Right ventricle myocardium superior (tissue), 1 donor: ENCODE results near the gene FSIP2. TPM values are rescaled to one million over a fixed set of nuclear protein-coding genes. Genes with fewer than 3 reads are reported as not detected.

Experiments
- ATAC-seq: fragments of 200-7000 bp; cut with Tn5 transposase; one replicate; pipeline ENCODE4 v1.9.1; 2020; ENCODE audit warnings: mild to moderate bottlenecking; ENCODE audit not compliant: poor library complexity
- DNase-seq: peaks from one replicate; pipeline ENCODE4 v3.0.0-alpha.2; 2020
- intact Hi-C: fragments of 100-400 bp; cut with DNase I; formaldehyde crosslinking; loops from one replicate; pipeline ENCODE4 v1.11.2; 2022
- long read RNA-seq: library from polyadenylated mRNA; unstranded; transcript quantifications from one replicate; pipeline ENCODE4 v2.0.0, GENCODE V29; 2021
- total RNA-seq: library from RNA; stranded (reverse); fragmentation: NEBNext Ultra II Directional; extraction: Animal tissue kit (Norgen Biotek cat#: 25700); gene quantifications from one replicate; pipeline ENCODE4 v1.2.1, GENCODE V29; 2021
- donor health status: DM: no; HTN: yes; CAD: no; lungs with severe emphysema.

The FSIP2 gene
- total RNA-seq = 0.13 TPM
- long read RNA-seq, partial matches to known transcripts = 0 of 1 reads
- long read RNA-seq, other reads (novel, unspliced or antisense) = 1 of 1 reads

DNA sequence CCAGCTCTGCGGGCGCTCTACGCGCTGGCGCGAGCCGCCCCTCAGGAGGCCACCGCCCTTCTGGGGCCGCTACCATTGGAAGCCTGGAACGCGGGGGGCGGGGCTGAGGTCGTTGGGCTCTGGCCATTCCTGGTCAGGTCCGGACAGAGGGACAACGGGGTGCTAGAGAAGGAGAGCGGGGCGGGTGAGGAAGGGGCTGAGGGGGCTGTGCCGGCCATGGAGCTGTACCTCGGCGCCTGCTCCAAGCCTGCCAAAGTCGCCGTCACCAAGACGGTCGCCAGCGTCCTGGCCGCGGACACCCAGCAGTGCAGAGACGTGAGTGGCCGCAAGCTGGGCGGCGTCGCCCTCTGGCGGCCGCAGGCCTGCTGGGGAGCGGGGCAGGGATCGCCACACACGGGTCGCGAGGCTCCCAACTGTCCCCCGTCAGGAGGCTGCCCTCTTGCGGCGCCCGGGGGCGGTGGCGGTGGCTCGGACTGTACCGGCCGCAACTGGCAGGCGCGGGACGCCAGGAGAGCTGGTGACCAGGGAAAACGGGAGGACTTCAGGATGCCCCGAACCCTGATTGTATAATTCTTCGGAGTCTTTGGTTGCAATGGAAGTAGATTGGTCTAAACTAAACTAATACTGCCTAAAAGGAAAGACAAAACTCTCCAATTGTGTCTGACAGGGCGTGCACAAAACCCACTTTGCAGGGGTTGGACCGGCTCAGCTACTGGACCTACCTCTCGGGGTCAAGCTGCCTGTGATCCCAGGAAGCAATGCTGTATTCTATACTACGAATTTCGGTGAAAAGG is at the start of gene FSIP2:
Gene FSIP2, plus strand, starts transcription at position 126 of the 794 bp plus-strand sequence. Its CDS starts 91 bp downstream, at position 217.
- intact Hi-C loops = no loop called here
- DNase-seq (peak; percentile 74), ATAC-seq (peak; percentile 97)

GRCh38 chr2:185689906-185690539 is 48.6 kb upstream of the FSIP2 start:
- DNase-seq (no peak), ATAC-seq (no peak)
- intact Hi-C loops = no loop called here

- intact Hi-C loops = no loop called here
- ATAC-seq (no peak), DNase-seq (no peak)
These were observed 42.8 kb upstream of the FSIP2 start for GRCh38 chr2:185695711-185696235.

DNA sequence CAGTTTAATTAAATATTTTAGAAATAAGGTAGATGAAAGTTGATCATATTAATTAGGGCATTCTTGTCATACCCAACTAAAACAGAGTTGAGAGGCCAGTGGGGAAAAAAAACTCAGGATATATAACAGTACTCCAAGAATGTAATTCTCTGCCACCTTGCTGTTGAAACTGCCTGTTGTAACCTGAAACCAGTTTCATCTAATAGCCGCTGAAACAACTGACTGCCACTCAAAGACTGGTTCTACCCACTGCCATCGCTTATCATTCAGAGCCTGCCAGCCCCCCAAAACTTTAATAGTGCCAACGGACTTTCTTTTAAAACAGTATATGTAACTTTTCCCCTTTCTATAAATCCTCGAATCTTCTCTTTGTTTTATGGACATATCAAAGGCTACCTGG is 37.7 kb upstream of the FSIP2 start:
- DNase-seq (no peak), ATAC-seq (no peak)
- intact Hi-C loops = no loop called here

GRCh38 chr2:185734658-185735057 is 3.9 kb upstream of the FSIP2 start:
- intact Hi-C loops = no loop called here
- DNase-seq = no peak
- no peak for ATAC-seq

DNA sequence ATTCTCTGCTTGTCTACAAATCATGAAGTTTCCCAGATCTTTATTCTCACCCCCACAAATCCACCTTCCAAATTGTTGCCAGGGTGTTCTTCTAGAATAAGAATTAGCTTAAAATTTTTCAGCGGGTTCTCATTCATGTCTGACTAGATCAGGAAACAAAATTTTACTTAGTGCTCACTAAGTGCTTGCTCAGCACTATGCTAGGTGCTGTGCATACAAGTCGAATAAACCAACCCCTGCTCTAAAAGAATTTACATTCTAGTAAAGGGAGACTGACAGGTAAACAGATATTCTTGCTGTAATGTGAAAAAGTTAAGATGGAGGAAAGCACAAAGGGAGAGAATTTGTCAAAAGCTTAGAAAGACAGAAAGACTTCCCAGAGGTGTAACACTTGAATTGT is 2.4 kb upstream of the FSIP2 start:
- intact Hi-C loops = no loop called here
- no peak for ATAC-seq
- no peak for DNase-seq

DNA sequence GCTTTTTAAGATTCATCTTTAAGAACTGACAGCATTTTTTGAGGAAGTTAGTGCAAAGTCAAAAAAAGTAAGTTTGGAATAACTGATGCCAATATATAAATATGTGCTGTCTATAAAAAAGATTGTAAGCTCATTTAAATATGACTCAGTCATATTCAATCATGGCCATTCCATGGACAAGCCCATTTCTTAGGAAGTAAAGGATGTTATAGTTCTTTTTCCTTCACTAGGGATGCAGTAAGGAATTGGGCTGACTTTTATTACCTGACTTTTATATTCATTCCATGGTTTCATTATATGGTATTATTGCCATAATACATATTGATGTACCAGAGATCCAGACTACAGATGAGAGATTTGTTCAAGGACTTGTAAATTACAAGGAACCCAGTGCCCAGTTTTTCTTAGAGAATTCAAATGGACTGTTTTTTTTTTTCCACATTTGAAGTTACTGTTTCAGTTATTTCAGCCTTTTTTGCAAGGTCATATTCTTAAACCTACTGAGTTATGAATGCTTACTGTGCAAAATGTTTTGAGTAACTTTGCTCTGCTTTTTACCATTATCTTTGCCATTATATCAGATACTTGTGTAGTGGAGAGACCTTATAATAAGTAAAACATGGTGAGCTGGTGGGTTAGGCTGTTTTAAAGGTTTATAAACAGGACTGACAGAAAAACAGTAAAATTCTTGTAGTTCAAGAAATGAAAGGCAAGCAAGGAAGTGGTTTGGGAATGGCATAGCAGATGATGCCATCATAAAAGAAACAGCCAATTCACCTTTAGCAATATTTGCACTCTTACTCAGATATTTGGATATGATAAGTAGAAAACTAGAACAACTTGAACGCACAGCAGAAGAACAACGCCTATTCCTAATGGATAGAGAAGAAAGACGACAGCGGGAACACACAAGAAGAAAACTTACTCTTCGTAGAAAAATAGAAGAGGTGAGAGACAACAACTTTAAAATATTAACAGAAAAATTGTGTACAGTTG is 7.6 kb downstream of the FSIP2 start:
- ATAC-seq = no peak
- DNase-seq = no peak

GRCh38 chr2:185757356-185757755 is 18.8 kb downstream of the FSIP2 start:
- DNase-seq = no peak
- ATAC-seq = no peak
- intact Hi-C loops = no loop called here

More for the DNA sequence above, 7.6 kb downstream of the FSIP2 start:
- intact Hi-C loops = no loop called here

GRCh38 chr2:185771396-185771795 is 32.8 kb downstream of the FSIP2 start:
- intact Hi-C loops = no loop called here
- no peak for DNase-seq
- no peak for ATAC-seq

- ATAC-seq (no peak), DNase-seq (no peak)
- intact Hi-C loops = no loop called here
These were observed 42.3 kb downstream of the FSIP2 start for GRCh38 chr2:185780890-185781289.

DNA sequence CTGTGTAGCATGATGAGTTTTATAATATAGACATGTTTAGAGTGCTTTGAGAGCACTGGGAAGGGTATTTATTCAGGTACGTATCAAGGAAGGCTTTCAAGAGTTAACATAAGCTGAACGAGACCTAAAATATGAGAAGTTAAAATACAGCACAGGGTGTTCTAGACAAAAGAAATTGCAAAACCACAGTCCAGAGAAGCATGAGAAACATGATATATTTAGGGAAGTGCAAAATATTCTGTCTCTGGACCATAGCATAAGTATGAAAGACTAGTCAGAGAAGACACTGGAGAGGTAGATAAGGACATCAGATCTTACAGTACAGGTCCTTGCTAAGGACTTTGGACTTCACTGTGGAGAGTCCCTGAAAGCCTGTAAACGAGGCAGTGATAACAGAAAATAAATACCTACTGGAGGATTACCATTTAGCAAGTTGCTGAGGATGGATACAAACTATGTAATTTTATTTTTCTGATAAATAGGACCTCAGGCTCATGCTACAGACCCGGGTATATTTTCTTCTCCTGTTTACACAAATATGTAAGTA is 43.7 kb downstream of the FSIP2 start:
- ATAC-seq (no peak), DNase-seq (no peak)
- intact Hi-C loops = no loop called here

DNA sequence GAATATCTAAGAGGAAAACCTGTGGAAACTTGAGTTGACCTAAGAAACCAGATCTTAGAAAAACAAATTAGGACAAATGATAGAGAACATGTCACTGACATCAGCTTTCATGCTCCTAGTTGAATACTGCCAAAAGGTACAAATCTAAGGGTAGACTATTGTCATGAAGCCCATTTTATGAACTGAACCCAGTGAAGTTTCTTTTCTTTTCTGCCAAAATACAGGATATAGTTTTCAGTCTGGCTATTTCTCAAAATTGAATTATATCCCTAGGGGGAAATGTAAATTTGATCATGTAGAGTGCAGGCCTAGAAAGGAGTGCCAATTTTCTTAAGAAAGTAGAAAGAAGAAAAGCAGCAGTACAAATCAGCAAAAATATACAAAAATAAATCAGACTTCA is 46.6 kb downstream of the FSIP2 start:
- DNase-seq = no peak
- no peak for ATAC-seq
- intact Hi-C loops = no loop called here

- ATAC-seq = no peak
- intact Hi-C loops = no loop called here
- DNase-seq = no peak
These were observed 47.4 kb downstream of the FSIP2 start for GRCh38 chr2:185785851-185786473.

DNA sequence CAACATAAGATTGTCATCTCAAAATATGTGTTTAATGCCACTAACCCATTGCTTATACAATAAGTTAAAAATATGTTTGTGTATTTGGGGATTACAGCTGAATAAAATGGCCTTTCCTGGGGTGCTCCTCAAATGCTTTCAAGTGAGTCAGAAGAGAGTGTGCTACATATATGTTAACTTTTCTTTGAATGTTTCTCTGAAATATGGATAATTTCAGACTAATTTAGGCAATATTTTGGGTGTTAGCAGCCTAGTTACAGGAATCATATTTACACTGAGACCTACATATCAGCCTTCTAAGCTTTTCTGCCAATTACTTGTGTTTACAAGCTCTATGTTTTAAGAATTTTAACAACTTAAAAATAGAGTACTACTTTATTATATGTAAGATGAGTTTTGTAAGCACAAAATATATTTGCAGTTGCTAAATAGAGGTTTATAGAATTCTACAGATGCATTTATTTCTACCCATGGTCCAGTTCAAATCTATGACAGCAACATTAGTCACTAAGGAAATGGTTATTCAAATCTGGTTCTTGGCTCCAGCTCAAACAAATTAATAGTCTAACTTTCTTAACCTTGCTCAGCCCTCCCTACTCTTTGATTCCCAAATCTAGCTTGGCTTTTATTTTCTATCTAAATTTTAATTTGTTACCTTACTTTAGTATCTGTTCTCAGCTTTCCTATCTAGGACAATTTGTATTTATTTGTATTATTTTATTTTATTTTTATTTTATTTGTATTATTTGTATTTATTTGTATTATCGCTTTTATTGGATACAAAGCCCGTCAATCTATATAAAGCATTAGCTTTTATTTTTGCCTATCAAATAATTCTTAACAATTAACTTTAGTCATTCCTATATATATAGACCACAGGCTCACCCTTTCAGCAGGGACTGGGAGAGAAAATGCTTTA is 48.9 kb downstream of the FSIP2 start:
- DNase-seq (no peak), ATAC-seq (no peak)
- intact Hi-C loops = no loop called here

GRCh38 chr2:185790361-185790760 is 51.8 kb downstream of the FSIP2 start:
- DNase-seq = no peak
- ATAC-seq = no peak
- intact Hi-C loops = no loop called here

- DNase-seq (no peak), ATAC-seq (no peak)
- intact Hi-C loops = no loop called here
These were observed 55.1 kb downstream of the FSIP2 start for GRCh38 chr2:185793532-185794345.
